PC-3 (cell line): ENCODE data around the gene HECW1.

Experiments used
- EZH2 ChIP-seq: fragments of 300-600 bp; sonication (generic); IDR thresholded peaks from one replicate; pipeline ENCODE4 v1.6.1; 2017; ENCODE audit warnings: antibody characterized with exemption, mild to moderate bottlenecking, low read length; ENCODE audit not compliant: unreplicated experiment
- TF ChIP-seq, protein P1 (sequence below): fragments of 300-600 bp; sonication (generic); conservative IDR thresholded peaks from 2 replicates; pipeline ENCODE4 v1.5.1; 2017; ENCODE audit warnings: antibody characterized with exemption, low read depth, mild to moderate bottlenecking, low read length

GRCh38 chr7:43542716-43543115, 430.3 kb downstream of the HECW1 start:
- TF ChIP-seq, protein P1, sequence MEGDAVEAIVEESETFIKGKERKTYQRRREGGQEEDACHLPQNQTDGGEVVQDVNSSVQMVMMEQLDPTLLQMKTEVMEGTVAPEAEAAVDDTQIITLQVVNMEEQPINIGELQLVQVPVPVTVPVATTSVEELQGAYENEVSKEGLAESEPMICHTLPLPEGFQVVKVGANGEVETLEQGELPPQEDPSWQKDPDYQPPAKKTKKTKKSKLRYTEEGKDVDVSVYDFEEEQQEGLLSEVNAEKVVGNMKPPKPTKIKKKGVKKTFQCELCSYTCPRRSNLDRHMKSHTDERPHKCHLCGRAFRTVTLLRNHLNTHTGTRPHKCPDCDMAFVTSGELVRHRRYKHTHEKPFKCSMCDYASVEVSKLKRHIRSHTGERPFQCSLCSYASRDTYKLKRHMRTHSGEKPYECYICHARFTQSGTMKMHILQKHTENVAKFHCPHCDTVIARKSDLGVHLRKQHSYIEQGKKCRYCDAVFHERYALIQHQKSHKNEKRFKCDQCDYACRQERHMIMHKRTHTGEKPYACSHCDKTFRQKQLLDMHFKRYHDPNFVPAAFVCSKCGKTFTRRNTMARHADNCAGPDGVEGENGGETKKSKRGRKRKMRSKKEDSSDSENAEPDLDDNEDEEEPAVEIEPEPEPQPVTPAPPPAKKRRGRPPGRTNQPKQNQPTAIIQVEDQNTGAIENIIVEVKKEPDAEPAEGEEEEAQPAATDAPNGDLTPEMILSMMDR: no peak
- no peak for TF ChIP-seq EZH2
